HepG2 (cell line): ENCODE data around the gene NEU4. TPM values are rescaled to one million over a fixed set of nuclear protein-coding genes. Genes with fewer than 3 reads are reported as not detected.
A peak's percentile ranks its signal among the peaks of the same experiment; 100 is the strongest.

Experiments used
- DBP ChIP-seq: sonication (generic); formaldehyde crosslinking; IDR thresholded peaks from 2 replicates; pipeline ENCODE4 v1.4.0; 2020; ENCODE audit warnings: missing genetic modification reagents; ENCODE audit errors: not compliant biosample characterization
- E2F1 ChIP-seq: sonication (generic); formaldehyde crosslinking; IDR thresholded peaks from 2 replicates; pipeline ENCODE4 v1.5.0; 2020; ENCODE audit warnings: missing genetic modification reagents
- GMEB2 ChIP-seq: IDR thresholded peaks from 2 replicates; pipeline ENCODE4 v1.6.1; 2016; ENCODE audit warnings: missing biosample characterization, missing genetic modification reagents, low read depth
- HDAC1 ChIP-seq: sonication (generic); formaldehyde crosslinking; IDR thresholded peaks from 2 replicates; pipeline ENCODE4 v1.5.1; 2020; ENCODE audit warnings: mild to moderate bottlenecking, missing genetic modification reagents
- HMGA1 ChIP-seq: sonication (generic); formaldehyde crosslinking; conservative IDR thresholded peaks from 2 replicates; pipeline ENCODE4 v1.4.0; 2020; ENCODE audit warnings: missing genetic modification reagents
- KMT2A ChIP-seq: sonication (generic); formaldehyde crosslinking; IDR thresholded peaks from 2 replicates; pipeline ENCODE4 v1.4.0; 2020; ENCODE audit warnings: missing genetic modification reagents
- NFIC ChIP-seq: IDR thresholded peaks from 2 replicates; pipeline ENCODE4 v1.6.1; 2012; ENCODE audit warnings: mild to moderate bottlenecking, low read length, inconsistent platforms
- NFKB2 ChIP-seq: sonication (generic); formaldehyde crosslinking; IDR thresholded peaks from 2 replicates; pipeline ENCODE4 v1.4.0; 2020; ENCODE audit warnings: missing genetic modification reagents, borderline replicate concordance
- RBAK ChIP-seq: sonication (generic); formaldehyde crosslinking; IDR thresholded peaks from 2 replicates; pipeline ENCODE4 v1.5.1; 2020; ENCODE audit warnings: mild to moderate bottlenecking, missing genetic modification reagents
- SAP130 ChIP-seq: IDR thresholded peaks from 2 replicates; pipeline ENCODE4 v1.6.1; 2016; ENCODE audit warnings: low read depth
- SMAD3 ChIP-seq: sonication (generic); formaldehyde crosslinking; IDR thresholded peaks from 2 replicates; pipeline ENCODE4 v1.4.0; 2020; ENCODE audit warnings: missing genetic modification reagents
- THYN1 ChIP-seq: sonication (generic); formaldehyde crosslinking; IDR thresholded peaks from 2 replicates; pipeline ENCODE4 v1.8.1; 2023; ENCODE audit warnings: low read depth, mild to moderate bottlenecking, moderate library complexity, missing genetic modification reagents, borderline replicate concordance
- TOE1 ChIP-seq: sonication (generic); formaldehyde crosslinking; IDR thresholded peaks from 2 replicates; pipeline ENCODE4 v1.4.0; 2020; ENCODE audit warnings: mild to moderate bottlenecking, missing genetic modification reagents
- ZBTB21 ChIP-seq: sonication (generic); formaldehyde crosslinking; IDR thresholded peaks from 2 replicates; pipeline ENCODE4 v1.4.0; 2020; ENCODE audit warnings: missing genetic modification reagents
- ZBTB49 ChIP-seq: sonication (generic); formaldehyde crosslinking; IDR thresholded peaks from 2 replicates; pipeline ENCODE4 v1.4.0; 2020; ENCODE audit warnings: missing genetic modification reagents, borderline replicate concordance
- ZFAT ChIP-seq: sonication (generic); formaldehyde crosslinking; conservative IDR thresholded peaks from 2 replicates; pipeline ENCODE4 v1.8.1; 2023; ENCODE audit warnings: missing genetic modification reagents, inconsistent platforms
- ZFP90 ChIP-seq: sonication (generic); formaldehyde crosslinking; IDR thresholded peaks from 2 replicates; pipeline ENCODE4 v1.8.0; 2022; ENCODE audit warnings: missing genetic modification reagents, mild to moderate bottlenecking, inconsistent platforms, borderline replicate concordance
- ZNF460 ChIP-seq: sonication (generic); formaldehyde crosslinking; IDR thresholded peaks from 2 replicates; pipeline ENCODE4 v1.5.1; 2020; ENCODE audit warnings: missing genetic modification reagents, mild to moderate bottlenecking, borderline replicate concordance
- ZNF652 ChIP-seq: IDR thresholded peaks from 2 replicates; pipeline ENCODE4 v1.6.1; 2016; ENCODE audit warnings: low read depth, borderline replicate concordance
- polyA plus RNA-seq, 8 experiments: library from polyadenylated mRNA; depleted of rRNA in 3 of 8; stranded (reverse) in 7 of 8; unstranded in 1 of 8; fragments of >200 nt; fragmentation: Illumina TruSeq in 4 of 8; extraction: Trizol in 4 of 8; gene quantifications; 2 replicates each; pipeline versions ENCODE4 v1.2.1 to v1.2.3, GENCODE V29; 2011 to 2016; ENCODE audit warnings: low read depth in 4 of 8, missing spikeins in 1 of 8, mixed read lengths in 1 of 8; ENCODE audit not compliant: insufficient read depth in 1 of 8
- total RNA-seq, 5 experiments: library from RNA; depleted of rRNA; stranded (reverse); fragments of >200 nt; fragmentation: Illumina TruSeq; extraction: Trizol; gene quantifications; 2 replicates each; pipeline ENCODE4 v1.2.3, GENCODE V29; 2016; ENCODE audit warnings: low read depth in 1 of 5
- TF ChIP-seq, protein P1 (sequence below): IDR thresholded peaks from 2 replicates; pipeline ENCODE4 v1.6.1; 2016
- TF ChIP-seq, protein P2 (sequence below): sonication (generic); formaldehyde crosslinking; conservative IDR thresholded peaks from 2 replicates; pipeline ENCODE4 v1.8.0; 2022; ENCODE audit warnings: mild to moderate bottlenecking, moderate library complexity, missing genetic modification reagents

The NEU4 gene
- total and polyA plus RNA-seq, 2 of the 13 experiments (the other 11 are each of a cell fraction or from before 2014, with no cell fraction given): 53.5 to 107 TPM

DNA sequence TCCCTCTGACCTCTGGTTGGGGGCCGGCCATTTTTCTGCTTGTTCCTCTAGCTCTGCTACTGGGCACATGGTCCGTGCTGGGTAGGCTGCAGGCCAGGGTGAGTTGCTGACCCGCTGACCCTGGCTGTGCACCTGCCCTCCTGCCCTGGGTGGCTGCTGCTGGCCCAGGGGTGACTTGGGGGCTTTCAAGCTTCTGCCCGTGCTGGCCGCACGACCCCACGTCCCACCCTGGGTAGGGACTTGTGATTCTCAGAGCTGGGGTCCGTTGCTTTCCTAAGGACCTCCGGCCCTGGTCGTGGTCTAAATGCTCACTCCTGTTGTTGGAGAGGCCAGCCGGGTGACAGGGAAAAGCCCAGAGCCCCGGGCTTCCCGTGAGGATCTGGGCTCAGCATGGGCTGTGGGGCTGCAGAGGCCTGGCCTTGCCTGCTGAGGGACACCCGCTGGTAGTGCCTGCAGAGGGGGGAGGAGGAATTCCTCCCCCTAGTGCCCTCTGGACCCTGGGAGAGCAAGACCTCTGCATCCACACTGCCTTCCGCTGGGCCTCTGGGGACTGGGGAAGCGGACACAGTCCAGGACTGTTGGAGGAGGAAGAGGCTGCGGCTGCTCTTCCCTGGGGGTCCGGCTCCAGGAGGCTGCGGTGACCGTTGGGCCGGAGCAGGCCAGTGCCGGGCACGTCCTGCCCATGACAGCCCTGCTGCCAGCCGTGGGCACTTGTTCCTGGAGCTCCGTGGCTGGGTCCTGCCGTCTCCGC lies 38.6 kb upstream of the NEU4 start (continued):
- TF ChIP-seq ZBTB49 (CRISPR knock-in tag) (peak; percentile 92; the same call in 1 of the 2 replicates), ZFP90 (CRISPR knock-in tag) (peak; percentile 98), HMGA1 (CRISPR knock-in tag) (no peak), ZNF460 (CRISPR knock-in tag) (peak; percentile 32; the same call in 1 of the 2 replicates), HDAC1 (CRISPR knock-in tag) (peak; percentile 98), KMT2A (CRISPR knock-in tag) (peak; percentile 38; the same call in 1 of the 2 replicates), SAP130 (CRISPR knock-in tag) (peak; percentile 98), RBAK (CRISPR knock-in tag) (no peak), ZFAT (0 out of 2 replicates have a peak, but pooled peaks have one; percentile 59), SMAD3 (peak; percentile 97), ZNF652 (CRISPR knock-in tag) (0 out of 2 replicates have a peak, but pooled peaks have one; percentile 25), DBP (CRISPR knock-in tag) (peak; percentile 27), THYN1 (CRISPR knock-in tag) (no peak), GMEB2 (CRISPR knock-in tag) (0 out of 2 replicates have a peak, but pooled peaks have one; percentile 40), E2F1 (CRISPR knock-in tag) (peak; percentile 55; the same call in 1 of the 2 replicates), NFIC (0 out of 2 replicates have a peak, but pooled peaks have one; percentile 4), TOE1 (CRISPR knock-in tag) (0 out of 2 replicates have a peak, but pooled peaks have one; percentile 40), NFKB2 (CRISPR knock-in tag) (peak; percentile 93), ZBTB21 (CRISPR knock-in tag) (no peak)
- TF ChIP-seq, protein P1, sequence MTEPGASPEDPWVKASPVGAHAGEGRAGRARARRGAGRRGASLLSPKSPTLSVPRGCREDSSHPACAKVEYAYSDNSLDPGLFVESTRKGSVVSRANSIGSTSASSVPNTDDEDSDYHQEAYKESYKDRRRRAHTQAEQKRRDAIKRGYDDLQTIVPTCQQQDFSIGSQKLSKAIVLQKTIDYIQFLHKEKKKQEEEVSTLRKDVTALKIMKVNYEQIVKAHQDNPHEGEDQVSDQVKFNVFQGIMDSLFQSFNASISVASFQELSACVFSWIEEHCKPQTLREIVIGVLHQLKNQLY (CRISPR knock-in tag): peak; percentile 85
- TF ChIP-seq, protein P2, sequence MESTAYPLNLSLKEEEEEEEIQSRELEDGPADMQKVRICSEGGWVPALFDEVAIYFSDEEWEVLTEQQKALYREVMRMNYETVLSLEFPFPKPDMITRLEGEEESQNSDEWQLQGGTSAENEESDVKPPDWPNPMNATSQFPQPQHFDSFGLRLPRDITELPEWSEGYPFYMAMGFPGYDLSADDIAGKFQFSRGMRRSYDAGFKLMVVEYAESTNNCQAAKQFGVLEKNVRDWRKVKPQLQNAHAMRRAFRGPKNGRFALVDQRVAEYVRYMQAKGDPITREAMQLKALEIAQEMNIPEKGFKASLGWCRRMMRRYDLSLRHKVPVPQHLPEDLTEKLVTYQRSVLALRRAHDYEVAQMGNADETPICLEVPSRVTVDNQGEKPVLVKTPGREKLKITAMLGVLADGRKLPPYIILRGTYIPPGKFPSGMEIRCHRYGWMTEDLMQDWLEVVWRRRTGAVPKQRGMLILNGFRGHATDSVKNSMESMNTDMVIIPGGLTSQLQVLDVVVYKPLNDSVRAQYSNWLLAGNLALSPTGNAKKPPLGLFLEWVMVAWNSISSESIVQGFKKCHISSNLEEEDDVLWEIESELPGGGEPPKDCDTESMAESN (CRISPR knock-in tag): no peak; the same call in 1 of the 2 replicates
